Adrenal gland (tissue), 12 donors: ENCODE data around the gene FFAR1. TPM values are rescaled to one million over a fixed set of nuclear protein-coding genes. Genes with fewer than 3 reads are reported as not detected.

Experiments
- DNase-seq, 7 donors: peaks; one replicate each; pipeline ENCODE4 v3.0.0-alpha.2; 2019 to 2020
- H3K27ac ChIP-seq, 5 donors: fragments of 200-600 bp; sonication (generic) in 4 of 5; 1 replicate in 3 of 5; 2 replicates in 2 of 5; pipeline versions ENCODE4 v1.5.1 to v1.8.0; 2016 to 2020; ENCODE audit warnings: mild to moderate bottlenecking in 1 of 5
- H3K27me3 ChIP-seq: fragments of 200-600 bp; 2 replicates; pipeline ENCODE4 v1.8.0; 2021
- H3K36me3 ChIP-seq, 2 donors: fragments of 200-600 bp; replicated peaks in 1 of 2; 1 replicate in 1 of 2; 2 replicates in 1 of 2; pipeline versions ENCODE4 v1.5.1 to v1.8.0; 2018 to 2022
- H3K4me1 ChIP-seq, 2 donors: fragments of 200-600 bp; replicated peaks in 1 of 2; 1 replicate in 1 of 2; 2 replicates in 1 of 2; pipeline versions ENCODE4 v1.5.1 to v1.8.0; 2018 to 2021
- H3K4me3 ChIP-seq, 4 donors: fragments of 200-600 bp; sonication (generic) in 3 of 4; one replicate each; pipeline ENCODE4 v1.5.1; 2016 to 2018
- H3K9me3 ChIP-seq, 3 donors: fragments of 200-600 bp; sonication (generic) in 1 of 3; replicated peaks in 1 of 3; 1 replicate in 2 of 3; 2 replicates in 1 of 3; pipeline versions ENCODE4 v1.5.1 to v1.8.0; 2016 to 2021
- POLR2A ChIP-seq, 2 donors: fragments of 450-650 bp; IDR thresholded peaks; one replicate each; pipeline ENCODE4 v1.6.1; 2017; ENCODE audit warnings: antibody characterized with exemption in 2 of 2, mild to moderate bottlenecking in 2 of 2, moderate library complexity in 1 of 2
- WGBS, 4 donors: extraction: QIAGEN DNeasy Blood & Tissue Kit in 2 of 4; methylation state at CpG; one replicate each; pipeline versions ENCODE4 v1.1.5 to v1.1.7; 2013 to 2017; 5-methylcytosine and 5-hydroxymethylcytosine counted together
- intact Hi-C, 2 donors: fragments of 100-400 bp; cut with DNase I; formaldehyde crosslinking; loops; one replicate each; pipeline versions ENCODE4 v1.14.1 to v1.15.0; 2022 to 2023
- polyA plus RNA-seq, 3 donors: library from polyadenylated mRNA; stranded (reverse); fragments of 200-250 nt in 2 of 3; fragments of 350-450 nt in 1 of 3; fragmentation: Illumina TruSeq in 1 of 3; extraction: RNeasy Lipid Tissue Mini Kit (QIAGEN cat#74804) in 1 of 3; gene quantifications; one replicate each; pipeline ENCODE4 v1.2.3, GENCODE V29; 2013 to 2014
- total RNA-seq, 9 donors: library from RNA; depleted of rRNA in 4 of 9; stranded (reverse); fragments of >200 nt in 4 of 9; fragments of 120-200 nt in 1 of 9; fragmentation: NEBNext Ultra II Directional in 1 of 9; extraction: Animal tissue kit (Norgen Biotek cat#: 25700) in 1 of 9; gene quantifications; one replicate each; pipeline versions ENCODE4 v1.1.0 to v1.2.4, GENCODE V29; 2013 to 2023
- TF ChIP-seq, protein P1 (sequence below), 6 experiments: fragments of 450-650 bp in 4 of 6; fragments of 200-600 bp in 2 of 6; sonication (generic) in 1 of 6; IDR thresholded peaks; 1 replicate in 5 of 6; 2 replicates in 1 of 6; pipeline versions ENCODE4 v1.5.1 to v1.8.0; 2016 to 2021; ENCODE audit warnings: antibody characterized with exemption in 6 of 6, mild to moderate bottlenecking in 2 of 6, moderate library complexity in 1 of 6
- donor health status: healthy with polysubstance abuse.
- donor health status: Bipolar disorder and iron deficiency.
- donor health status: DM: yes; HTN: yes; CAD: no.
- donor health status: DM: no; HTN: no; CAD: no.
- donor health status: DM: no; HTN: no; CAD: no.
- donor health status: DM: yes; HTN: yes; CAD: no.

Gene FFAR1
- total and polyA plus RNA-seq, 12 donors = 0.03 to 0.11 TPM; not detected in 10

DNA sequence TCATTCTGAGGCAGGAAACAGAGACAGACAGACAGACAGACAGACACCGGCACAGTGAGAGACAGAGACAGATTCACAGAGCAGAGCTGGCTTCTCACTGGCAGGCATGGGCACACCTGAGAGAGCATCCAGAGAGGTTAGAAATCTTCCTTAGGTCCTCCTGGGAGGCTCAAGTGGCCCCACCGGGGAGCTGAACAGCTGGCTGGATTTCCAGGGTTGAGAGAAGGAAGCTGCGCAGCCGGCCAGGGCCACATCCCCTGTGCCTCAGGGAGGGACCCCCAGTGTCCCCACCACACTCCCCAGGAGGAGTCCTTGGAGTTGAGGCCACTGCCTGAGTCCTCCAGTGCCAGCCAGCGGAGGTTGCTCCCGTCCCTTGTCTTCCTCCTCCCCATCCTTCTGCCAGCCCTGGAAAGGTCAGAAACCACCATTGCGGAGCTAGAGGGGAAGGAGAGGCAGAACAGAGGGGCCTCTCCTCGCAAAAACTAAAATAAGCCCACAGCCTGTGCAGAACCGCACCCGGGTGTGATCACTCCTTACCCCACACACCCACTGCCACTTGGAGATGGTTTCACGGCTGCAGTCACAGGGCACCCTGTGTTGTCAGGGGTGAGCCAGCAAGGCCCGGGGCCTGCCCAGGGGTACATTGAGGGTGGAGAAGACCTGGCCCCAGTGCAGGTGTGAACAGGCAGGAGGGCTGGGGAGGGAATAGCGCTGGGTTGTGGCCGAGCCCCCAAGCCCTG lies 14.7 kb downstream of the FFAR1 start:
- H3K27me3 ChIP-seq = no peaks in the 10 kb centered on the region
- 79 to 83% (median 80%) methylated on average over 10 to 14 of the region's 14 CpGs; no CpG with 5 or more reads in 1 of the 4 donors for WGBS, 4 donors
- TF ChIP-seq, protein P1, sequence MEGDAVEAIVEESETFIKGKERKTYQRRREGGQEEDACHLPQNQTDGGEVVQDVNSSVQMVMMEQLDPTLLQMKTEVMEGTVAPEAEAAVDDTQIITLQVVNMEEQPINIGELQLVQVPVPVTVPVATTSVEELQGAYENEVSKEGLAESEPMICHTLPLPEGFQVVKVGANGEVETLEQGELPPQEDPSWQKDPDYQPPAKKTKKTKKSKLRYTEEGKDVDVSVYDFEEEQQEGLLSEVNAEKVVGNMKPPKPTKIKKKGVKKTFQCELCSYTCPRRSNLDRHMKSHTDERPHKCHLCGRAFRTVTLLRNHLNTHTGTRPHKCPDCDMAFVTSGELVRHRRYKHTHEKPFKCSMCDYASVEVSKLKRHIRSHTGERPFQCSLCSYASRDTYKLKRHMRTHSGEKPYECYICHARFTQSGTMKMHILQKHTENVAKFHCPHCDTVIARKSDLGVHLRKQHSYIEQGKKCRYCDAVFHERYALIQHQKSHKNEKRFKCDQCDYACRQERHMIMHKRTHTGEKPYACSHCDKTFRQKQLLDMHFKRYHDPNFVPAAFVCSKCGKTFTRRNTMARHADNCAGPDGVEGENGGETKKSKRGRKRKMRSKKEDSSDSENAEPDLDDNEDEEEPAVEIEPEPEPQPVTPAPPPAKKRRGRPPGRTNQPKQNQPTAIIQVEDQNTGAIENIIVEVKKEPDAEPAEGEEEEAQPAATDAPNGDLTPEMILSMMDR (IDR thresholded peaks at IDR 0.05) = no peak
- TF ChIP-seq POLR2A (IDR thresholded peaks at IDR 0.05) = no peak
- no peaks in the 10 kb centered on the region for H3K36me3 ChIP-seq
- intact Hi-C loops = no loop called here
- H3K9me3 ChIP-seq = no peaks in the 10 kb centered on the region
- no peak overlapping the region for H3K4me3 ChIP-seq
- DNase-seq = peak in 1 of 7 donors; percentile 30
- no peaks in the 10 kb centered on the region for H3K4me1 ChIP-seq
- no peak overlapping the region for H3K27ac ChIP-seq

DNA sequence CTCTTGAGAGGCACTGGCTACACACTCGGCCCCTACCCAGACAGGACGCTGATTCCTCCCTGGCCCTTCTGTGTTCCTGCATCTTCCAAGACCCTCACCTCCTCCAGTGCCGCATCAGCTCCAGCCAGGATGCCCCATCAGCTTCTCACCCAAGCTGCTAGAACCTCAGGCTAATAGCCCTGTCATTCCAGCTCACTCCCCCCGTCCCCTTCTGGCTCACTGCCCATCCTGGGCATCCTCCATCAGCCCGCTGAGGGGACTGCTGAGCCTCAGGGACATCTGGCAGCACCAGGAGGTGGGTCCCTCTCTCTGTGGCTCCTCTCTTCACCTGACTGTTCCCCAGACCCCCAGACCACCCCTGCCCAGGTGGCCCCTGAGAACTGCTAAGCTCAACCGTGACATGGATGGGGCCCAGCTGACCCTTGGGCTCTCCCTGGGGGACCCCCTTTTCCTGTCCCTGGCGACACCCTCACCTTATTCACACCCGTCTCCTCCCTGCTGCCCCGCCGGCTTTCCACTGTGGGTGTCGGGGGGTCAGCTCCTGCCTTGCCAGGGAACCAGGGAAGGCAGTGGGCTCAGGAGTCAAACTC lies 15.4 kb downstream of the FFAR1 start:
- Histone ChIP-seq H3K27ac (no peak overlapping the region), H3K27me3 (no peaks in the 10 kb centered on the region), H3K4me3 (no peak overlapping the region), H3K36me3 (no peaks in the 10 kb centered on the region), H3K4me1 (no peaks in the 10 kb centered on the region), H3K9me3 (no peaks in the 10 kb centered on the region)
- 85 to 88% (median 88%) methylated on average over 7 to 11 of the region's 11 CpGs; no CpG with 5 or more reads in 1 of the 4 donors for WGBS, 4 donors
- DNase-seq = peak in 1 of 7 donors; percentile 33
- intact Hi-C loops = no loop called here
- TF ChIP-seq POLR2A (IDR thresholded peaks at IDR 0.05) = no peak
- TF ChIP-seq, protein P1 (IDR thresholded peaks at IDR 0.05) = no peak

- TF ChIP-seq, protein P1 (IDR thresholded peaks at IDR 0.05) = no peak
- no peak for TF ChIP-seq POLR2A (IDR thresholded peaks at IDR 0.05)
- Histone ChIP-seq H3K27me3 (no peaks in the 10 kb centered on the region), H3K9me3 (no peaks in the 10 kb centered on the region), H3K27ac (no peak overlapping the region), H3K4me1 (no peaks in the 10 kb centered on the region), H3K4me3 (no peak overlapping the region), H3K36me3 (no peaks in the 10 kb centered on the region)
- DNase-seq = peak in 1 of 7 donors; percentile 21
- intact Hi-C loops = no loop called here
- 79 to 89% (median 87%) methylated on average over 7 to 19 of the region's 19 CpGs; no CpG with 5 or more reads in 1 of the 4 donors for WGBS, 4 donors
Measured at GRCh38 chr19:35363711-35364425, 16.2 kb downstream of the FFAR1 start.

GRCh38 chr19:35365303-35365702 lies 17.6 kb downstream of the FFAR1 start:
- no peaks in the 10 kb centered on the region for H3K4me1 ChIP-seq
- TF ChIP-seq, protein P1 (IDR thresholded peaks at IDR 0.05) = no peak
- no peak for TF ChIP-seq POLR2A (IDR thresholded peaks at IDR 0.05)
- no peaks in the 10 kb centered on the region for H3K27me3 ChIP-seq
- intact Hi-C loops = no loop called here
- no peaks in the 10 kb centered on the region for H3K36me3 ChIP-seq
- whole genome bisulfite sequencing, 4 donors = 88 to 89% (median 88%) methylated on average over 4 of the region's 4 CpGs; no CpG with 5 or more reads in 1 of the 4 donors
- peak in 1 of 7 donors; percentile 21 for DNase-seq
- H3K9me3 ChIP-seq = no peaks in the 10 kb centered on the region
- H3K27ac ChIP-seq = no peak overlapping the region
- no peak overlapping the region for H3K4me3 ChIP-seq
